A549 (cell line): Measurements from ENCODE around the gene EPB41L2. TPM values are rescaled to one million over a fixed set of nuclear protein-coding genes. Genes with fewer than 3 reads are reported as not detected.

ENCODE experiments used
- ATAC-seq, 2 experiments: fragments of 200-7000 bp in 1 of 2; fragments of >200 bp in 1 of 2; cut with Nextera tagmentation in 1 of 2; cut with Tn5 transposase in 1 of 2; 3 replicates each; pipeline versions ENCODE4 v1.8.0 to v1.9.1; 2018 to 2020; ENCODE audit warnings: mild to moderate bottlenecking in 1 of 2, moderate library complexity in 1 of 2
- CTCF ChIA-PET: fragments of 300-600 bp; sonication (Branson Sonifier 250); formaldehyde crosslinking; extraction: SDS; loops from one replicate; lab custom pipeline; 2021; ENCODE audit warnings: antibody characterized with exemption, inconsistent platforms; lab: Yijun Ruan, JAX
- POLR2A ChIA-PET: fragments of 350-600 bp; formaldehyde crosslinking; extraction: SDS; loops from one replicate; lab custom pipeline; 2021; ENCODE audit warnings: antibody characterized with exemption, inconsistent platforms; lab: Yijun Ruan, JAX
- DNase-seq, 2 experiments: peaks; one replicate each; pipeline versions ENCODE4 v3.0.0 to v3.0.0-alpha.2; 2011 to 2016; ENCODE audit warnings: low read depth in 1 of 2, low spot score in 1 of 2
- FAIRE-seq: peaks from 2 replicates; lab custom pipeline; 2011; peaks lifted over from hg19 to GRCh38; lab: Jason Lieb, UNC
- H3K27ac ChIP-seq, 2 experiments: fragments of >200 bp; sonication (Bioruptor Twin); formaldehyde crosslinking; 3 replicates each; pipeline ENCODE4 v1.5.1; 2016 to 2017
- H3K4me1 ChIP-seq: fragments of >200 bp; sonication (Bioruptor Twin); formaldehyde crosslinking; 3 replicates; pipeline ENCODE4 v1.6.1; 2016
- H3K4me2 ChIP-seq: fragments of >200 bp; sonication (Bioruptor Twin); formaldehyde crosslinking; 3 replicates; pipeline ENCODE4 v1.6.1; 2016
- H3K4me3 ChIP-seq: fragments of >200 bp; sonication (Bioruptor Twin); formaldehyde crosslinking; 3 replicates; pipeline ENCODE4 v1.5.1; 2016
- H3K9me3 ChIP-seq: fragments of >200 bp; sonication (Bioruptor Twin); formaldehyde crosslinking; 3 replicates; pipeline ENCODE4 v1.6.1; 2016
- BCL3 ChIP-seq: fragments of >200 bp; sonication (Bioruptor Twin); formaldehyde crosslinking; IDR thresholded peaks from 3 replicates; pipeline ENCODE4 v1.6.1; 2016
- CHD2 ChIP-seq: fragments of 150-350 bp; IDR thresholded peaks from 2 replicates; pipeline ENCODE4 v1.6.1; 2014; ENCODE audit warnings: low read length; ENCODE audit not compliant: partially characterized antibody
- CHD4 ChIP-seq: fragments of 200-600 bp; sonication (generic); IDR thresholded peaks from 2 replicates; pipeline ENCODE4 v1.6.1; 2016; ENCODE audit warnings: antibody characterized with exemption, mild to moderate bottlenecking, borderline replicate concordance
- EHMT2 ChIP-seq: fragments of 200-600 bp; sonication (generic); IDR thresholded peaks from 2 replicates; pipeline ENCODE4 v1.6.1; 2016; ENCODE audit warnings: antibody characterized with exemption, low read depth, mild to moderate bottlenecking, moderate library complexity
- ESRRA ChIP-seq: fragments of 150-350 bp; IDR thresholded peaks from 2 replicates; pipeline ENCODE4 v1.6.1; 2014; ENCODE audit warnings: mild to moderate bottlenecking, low read length, borderline replicate concordance
- FOSB ChIP-seq: fragments of 250-450 bp; sonication (Bioruptor Pico); IDR thresholded peaks from 2 replicates; pipeline ENCODE4 v1.5.0; 2020; ENCODE audit warnings: mild to moderate bottlenecking, moderate library complexity
- GATA3 ChIP-seq: IDR thresholded peaks from 2 replicates; pipeline ENCODE4 v1.6.1; 2012; ENCODE audit warnings: borderline replicate concordance
- HDAC2 ChIP-seq: fragments of 200-600 bp; sonication (generic); IDR thresholded peaks from 2 replicates; pipeline ENCODE4 v1.6.1; 2016
- HEYL ChIP-seq: fragments of 250-450 bp; sonication (Bioruptor Pico); IDR thresholded peaks from 2 replicates; pipeline ENCODE4 v1.8.0; 2021; ENCODE audit warnings: mild to moderate bottlenecking, moderate library complexity
- HMGXB4 ChIP-seq: fragments of 250-450 bp; sonication (Bioruptor Pico); IDR thresholded peaks from 2 replicates; pipeline ENCODE4 v1.5.0; 2021; ENCODE audit warnings: mild to moderate bottlenecking, moderate library complexity, borderline replicate concordance
- HOXA7 ChIP-seq: fragments of 250-450 bp; sonication (Bioruptor Pico); IDR thresholded peaks from 2 replicates; pipeline ENCODE4 v1.5.0; 2020; ENCODE audit warnings: mild to moderate bottlenecking, moderate library complexity
- HOXB5 ChIP-seq: fragments of 250-450 bp; sonication (Bioruptor Pico); IDR thresholded peaks from 2 replicates; pipeline ENCODE4 v1.5.0; 2020; ENCODE audit warnings: mild to moderate bottlenecking, moderate library complexity
- JUN ChIP-seq, 2 experiments: fragments of >200 bp; sonication (Bioruptor Twin); formaldehyde crosslinking; IDR thresholded peaks; 2 replicates in 1 of 2; 3 replicates in 1 of 2; pipeline ENCODE4 v1.6.1; 2016 to 2017
- MAFK ChIP-seq: fragments of 450-650 bp; IDR thresholded peaks from 2 replicates; pipeline ENCODE4 v1.6.1; 2014; ENCODE audit not compliant: partially characterized antibody
- MAZ ChIP-seq: fragments of 150-350 bp; IDR thresholded peaks from 2 replicates; pipeline ENCODE4 v1.6.1; 2014; ENCODE audit warnings: antibody characterized with exemption, low read depth, low read length, borderline replicate concordance
- MYC ChIP-seq: IDR thresholded peaks from 2 replicates; pipeline ENCODE4 v1.6.1; 2012; ENCODE audit warnings: mild to moderate bottlenecking, inconsistent platforms, low read length, improper control_type of control experiment, borderline replicate concordance
- NPAS2 ChIP-seq: fragments of 250-450 bp; sonication (Bioruptor Pico); IDR thresholded peaks from 2 replicates; pipeline ENCODE4 v1.8.0; 2022; ENCODE audit warnings: mild to moderate bottlenecking, moderate library complexity, borderline replicate concordance
- RARB ChIP-seq: fragments of 250-450 bp; sonication (Bioruptor Pico); IDR thresholded peaks from 2 replicates; pipeline ENCODE4 v1.8.0; 2021; ENCODE audit warnings: mild to moderate bottlenecking, moderate library complexity
- RCOR1 ChIP-seq: fragments of 150-350 bp; IDR thresholded peaks from 2 replicates; pipeline ENCODE4 v1.6.1; 2014; ENCODE audit warnings: antibody characterized with exemption, low read length, low read depth
- REST ChIP-seq: fragments of 200-600 bp; sonication (generic); IDR thresholded peaks from 2 replicates; pipeline ENCODE4 v1.6.1; 2016; ENCODE audit warnings: antibody characterized with exemption, mild to moderate bottlenecking, moderate library complexity
- RNF2 ChIP-seq: fragments of 200-600 bp; sonication (generic); IDR thresholded peaks from 2 replicates; pipeline ENCODE4 v1.6.1; 2016; ENCODE audit warnings: low read depth, mild to moderate bottlenecking, antibody characterized with exemption, moderate library complexity, borderline replicate concordance
- SREBF2 ChIP-seq: fragments of 450-650 bp; IDR thresholded peaks from 2 replicates; pipeline ENCODE4 v1.6.1; 2014; ENCODE audit warnings: mild to moderate bottlenecking, moderate library complexity
- ZFP36 ChIP-seq: fragments of 450-650 bp; IDR thresholded peaks from 2 replicates; pipeline ENCODE4 v1.6.1; 2014; ENCODE audit warnings: borderline replicate concordance; ENCODE audit not compliant: partially characterized antibody
- WGBS: methylation state at CpG from one replicate; pipeline ENCODE4 v1.1.6; 2017; ENCODE audit errors: missing lambda C conversion rate; 5-methylcytosine and 5-hydroxymethylcytosine counted together
- polyA plus RNA-seq, 4 experiments: library from polyadenylated mRNA; depleted of rRNA in 3 of 4; stranded (reverse); fragments of >200 nt; fragmentation: RNase III in 1 of 4; extraction: RNeasy Plus Mini Kit Qiagen cat#74134 plus additional on column Dnase treatment in 1 of 4; gene quantifications; 2 replicates in 3 of 4; 3 replicates in 1 of 4; pipeline ENCODE4 v1.2.3, GENCODE V29; 2011 to 2017
- TF ChIP-seq, protein P1 (sequence below): IDR thresholded peaks from 2 replicates; pipeline ENCODE4 v1.6.1; 2012; ENCODE audit warnings: low read depth, borderline replicate concordance
- TF ChIP-seq, protein P2 (sequence below): fragments of 150-350 bp; IDR thresholded peaks from 2 replicates; pipeline ENCODE4 v1.6.1; 2014; ENCODE audit warnings: low read depth, mild to moderate bottlenecking, low read length
- TF ChIP-seq, protein P3 (sequence below): fragments of >200 bp; sonication (Bioruptor Twin); formaldehyde crosslinking; IDR thresholded peaks from 3 replicates; pipeline ENCODE4 v1.5.1; 2016

The EPB41L2 gene
- polyA plus RNA-seq, 2 of the 4 experiments (the other 2 are of a cell fraction), result 42.9 to 50.3 TPM

DNA sequence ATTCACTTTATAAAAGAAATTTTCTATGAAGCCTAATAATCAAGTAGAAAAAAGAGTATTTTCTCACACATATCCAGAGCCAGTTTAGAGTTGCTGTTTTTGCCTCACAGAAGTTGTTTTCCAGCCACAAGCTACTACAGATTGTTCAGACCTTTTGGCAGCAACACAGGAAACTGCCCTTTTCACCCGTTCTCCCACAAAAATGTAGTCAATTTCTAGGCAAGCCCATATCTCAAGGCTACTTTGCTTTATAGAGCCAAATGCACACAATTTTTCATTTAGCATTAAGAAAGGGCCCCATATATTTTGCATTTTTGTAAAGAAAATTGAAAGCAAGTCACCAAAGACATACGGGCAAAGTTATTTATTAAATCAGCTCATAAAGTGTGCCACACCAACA lies 49.5 kb downstream of the EPB41L2 start:
- no peak for TF ChIP-seq EHMT2
- no peak for TF ChIP-seq CHD2
- no peak for TF ChIP-seq MYC
- no peak for TF ChIP-seq REST
- TF ChIP-seq CHD4, result no peak
- no peak for TF ChIP-seq FOSB (CRISPR knock-in tag)
- TF ChIP-seq SREBF2, result no peak
- TF ChIP-seq, protein P1, sequence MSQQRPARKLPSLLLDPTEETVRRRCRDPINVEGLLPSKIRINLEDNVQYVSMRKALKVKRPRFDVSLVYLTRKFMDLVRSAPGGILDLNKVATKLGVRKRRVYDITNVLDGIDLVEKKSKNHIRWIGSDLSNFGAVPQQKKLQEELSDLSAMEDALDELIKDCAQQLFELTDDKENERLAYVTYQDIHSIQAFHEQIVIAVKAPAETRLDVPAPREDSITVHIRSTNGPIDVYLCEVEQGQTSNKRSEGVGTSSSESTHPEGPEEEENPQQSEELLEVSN, result no peak
- no peak for TF ChIP-seq HOXA7 (CRISPR knock-in tag)
- TF ChIP-seq ZFP36, result no peak
- no peak for TF ChIP-seq HEYL
- no peak for TF ChIP-seq RARB
- no peak for TF ChIP-seq RCOR1
- TF ChIP-seq ESRRA, result no peak
- TF ChIP-seq JUN (IDR thresholded peaks at IDR 0.05), result no peak
- TF ChIP-seq BCL3, result no peak
- no peak for TF ChIP-seq MAZ
- TF ChIP-seq MAFK, result no peak
- TF ChIP-seq, protein P2, sequence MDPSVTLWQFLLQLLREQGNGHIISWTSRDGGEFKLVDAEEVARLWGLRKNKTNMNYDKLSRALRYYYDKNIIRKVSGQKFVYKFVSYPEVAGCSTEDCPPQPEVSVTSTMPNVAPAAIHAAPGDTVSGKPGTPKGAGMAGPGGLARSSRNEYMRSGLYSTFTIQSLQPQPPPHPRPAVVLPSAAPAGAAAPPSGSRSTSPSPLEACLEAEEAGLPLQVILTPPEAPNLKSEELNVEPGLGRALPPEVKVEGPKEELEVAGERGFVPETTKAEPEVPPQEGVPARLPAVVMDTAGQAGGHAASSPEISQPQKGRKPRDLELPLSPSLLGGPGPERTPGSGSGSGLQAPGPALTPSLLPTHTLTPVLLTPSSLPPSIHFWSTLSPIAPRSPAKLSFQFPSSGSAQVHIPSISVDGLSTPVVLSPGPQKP, result no peak
- FAIRE-seq (no peak), DNase-seq (no peak), ATAC-seq (no peak)
- Histone ChIP-seq H3K4me1 (peaks cover 44% of the 10 kb centered on the region), H3K27ac (peak overlapping the region in 1 of 2 experiments; percentile 58; a peak in 1 of 6 replicates), H3K4me2 (peak overlapping the region; percentile 62), H3K9me3 (peaks cover 6% of the 10 kb centered on the region; the same call in 1 of the 3 replicates), H3K4me3 (no peak overlapping the region)
- ChIA-PET POLR2A (no interaction called here), CTCF (no interaction called here)
- 52% methylated on average over 2 of the region's 2 CpGs for WGBS

GRCh38 chr6:131009790-131010189 lies 53.3 kb downstream of the EPB41L2 start:
- peaks cover 26% of the 10 kb centered on the region; the same call in 2 of the 3 replicates for H3K9me3 ChIP-seq
- TF ChIP-seq MYC (no peak), HMGXB4 (CRISPR knock-in tag) (no peak), HOXB5 (CRISPR knock-in tag) (no peak), HEYL (no peak), NPAS2 (CRISPR knock-in tag) (no peak), RNF2 (no peak), GATA3 (no peak), MAZ (no peak), HDAC2 (no peak), CHD4 (no peak), EHMT2 (no peak)
- TF ChIP-seq, protein P3, sequence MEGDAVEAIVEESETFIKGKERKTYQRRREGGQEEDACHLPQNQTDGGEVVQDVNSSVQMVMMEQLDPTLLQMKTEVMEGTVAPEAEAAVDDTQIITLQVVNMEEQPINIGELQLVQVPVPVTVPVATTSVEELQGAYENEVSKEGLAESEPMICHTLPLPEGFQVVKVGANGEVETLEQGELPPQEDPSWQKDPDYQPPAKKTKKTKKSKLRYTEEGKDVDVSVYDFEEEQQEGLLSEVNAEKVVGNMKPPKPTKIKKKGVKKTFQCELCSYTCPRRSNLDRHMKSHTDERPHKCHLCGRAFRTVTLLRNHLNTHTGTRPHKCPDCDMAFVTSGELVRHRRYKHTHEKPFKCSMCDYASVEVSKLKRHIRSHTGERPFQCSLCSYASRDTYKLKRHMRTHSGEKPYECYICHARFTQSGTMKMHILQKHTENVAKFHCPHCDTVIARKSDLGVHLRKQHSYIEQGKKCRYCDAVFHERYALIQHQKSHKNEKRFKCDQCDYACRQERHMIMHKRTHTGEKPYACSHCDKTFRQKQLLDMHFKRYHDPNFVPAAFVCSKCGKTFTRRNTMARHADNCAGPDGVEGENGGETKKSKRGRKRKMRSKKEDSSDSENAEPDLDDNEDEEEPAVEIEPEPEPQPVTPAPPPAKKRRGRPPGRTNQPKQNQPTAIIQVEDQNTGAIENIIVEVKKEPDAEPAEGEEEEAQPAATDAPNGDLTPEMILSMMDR, result no peak

More at GRCh38 chr6:131009790-131010189, 53.3 kb downstream of the EPB41L2 start:
- H3K4me3 ChIP-seq, result no peak overlapping the region
- H3K4me2 ChIP-seq, result no peak overlapping the region
- ChIA-PET CTCF (interaction anchor here (0.7 kb wide), 2 partner anchors 48 to 125 kb away, joined by 3 read pairs; no protein-coding TSS in a partner anchor), POLR2A (no interaction called here)
- H3K27ac ChIP-seq, result no peak overlapping the region
- no peak for FAIRE-seq
- no peak for ATAC-seq
- DNase-seq, result no peak
- WGBS, result 98% methylated on average over 2 of the region's 2 CpGs
- peaks cover 19% of the 10 kb centered on the region for H3K4me1 ChIP-seq
